Aorta (tissue), 5 donors: Measurements from ENCODE around the gene MAPK11. TPM values are rescaled to one million over a fixed set of nuclear protein-coding genes. Genes with fewer than 3 reads are reported as not detected.

ENCODE experiments used
- ATAC-seq: fragments of 200-7000 bp; cut with Tn5 transposase; one replicate; pipeline ENCODE4 v1.9.1; 2022; ENCODE audit warnings: moderate library complexity; ENCODE audit not compliant: low FRiP score
- DNase-seq, 2 donors: peaks; one replicate each; pipeline ENCODE4 v3.0.0-alpha.2; 2020
- H3K27ac ChIP-seq, 2 donors: one replicate each; pipeline ENCODE4 v1.5.1; 2013; ENCODE audit warnings: low read length in 2 of 2, mild to moderate bottlenecking in 2 of 2, moderate library complexity in 2 of 2, control low read depth in 1 of 2, inconsistent platforms in 1 of 2, low read depth in 1 of 2
- H3K27me3 ChIP-seq, 2 donors: one replicate each; pipeline ENCODE4 v1.6.1; 2013; ENCODE audit warnings: control low read depth in 1 of 2, low read length in 1 of 2, mild to moderate bottlenecking in 1 of 2, moderate library complexity in 1 of 2; ENCODE audit not compliant: insufficient read depth in 2 of 2, control insufficient read depth in 1 of 2
- H3K36me3 ChIP-seq, 2 donors: one replicate each; pipeline ENCODE4 v1.6.1; 2013; ENCODE audit warnings: control low read depth in 1 of 2, low read length in 1 of 2, mild to moderate bottlenecking in 1 of 2; ENCODE audit not compliant: insufficient read depth in 2 of 2, control insufficient read depth in 1 of 2
- H3K4me1 ChIP-seq, 2 donors: one replicate each; pipeline ENCODE4 v1.6.1; 2013; ENCODE audit warnings: low read length in 2 of 2, control low read depth in 1 of 2, mild to moderate bottlenecking in 1 of 2, moderate library complexity in 1 of 2; ENCODE audit not compliant: insufficient read depth in 2 of 2, control insufficient read depth in 1 of 2
- H3K4me3 ChIP-seq, 2 donors: one replicate each; pipeline ENCODE4 v1.5.1; 2013; ENCODE audit warnings: low read length in 2 of 2, control low read depth in 1 of 2, mild to moderate bottlenecking in 1 of 2
- H3K9me3 ChIP-seq: one replicate; pipeline ENCODE4 v1.6.1; 2013; ENCODE audit warnings: mild to moderate bottlenecking, low read length; ENCODE audit not compliant: control insufficient read depth
- WGBS, 2 donors: extraction: QIAGEN DNeasy Blood & Tissue Kit; methylation state at CpG; one replicate each; pipeline ENCODE4 v1.1.7; 2013; 5-methylcytosine and 5-hydroxymethylcytosine counted together
- intact Hi-C, 2 donors: fragments of 100-400 bp; cut with DNase I; formaldehyde crosslinking; loops; one replicate each; pipeline versions ENCODE4 v1.14.2 to v1.15.0; 2022
- polyA plus RNA-seq, 2 donors: library from polyadenylated mRNA; stranded (reverse); fragments of 200-250 nt; gene quantifications; one replicate each; pipeline ENCODE4 v1.2.3, GENCODE V29; 2013
- total RNA-seq, 2 donors: library from RNA; stranded (reverse); fragmentation: NEBNext Ultra II Directional; extraction: Animal tissue kit (Norgen Biotek cat#: 25700); gene quantifications; one replicate each; pipeline ENCODE4 v1.2.1, GENCODE V29; 2021
- donor health status: healthy with polysubstance abuse.
- donor health status: Bipolar disorder and iron deficiency.
- donor health status: DM: no; HTN: no; CAD: no.
- donor health status: DM: no; HTN: no; CAD: no.
- donor health status: DM: yes; HTN: yes; CAD: no.

Gene MAPK11
- total and polyA plus RNA-seq, 4 donors = 0.13 to 23.2 (median 12.8) TPM

DNA sequence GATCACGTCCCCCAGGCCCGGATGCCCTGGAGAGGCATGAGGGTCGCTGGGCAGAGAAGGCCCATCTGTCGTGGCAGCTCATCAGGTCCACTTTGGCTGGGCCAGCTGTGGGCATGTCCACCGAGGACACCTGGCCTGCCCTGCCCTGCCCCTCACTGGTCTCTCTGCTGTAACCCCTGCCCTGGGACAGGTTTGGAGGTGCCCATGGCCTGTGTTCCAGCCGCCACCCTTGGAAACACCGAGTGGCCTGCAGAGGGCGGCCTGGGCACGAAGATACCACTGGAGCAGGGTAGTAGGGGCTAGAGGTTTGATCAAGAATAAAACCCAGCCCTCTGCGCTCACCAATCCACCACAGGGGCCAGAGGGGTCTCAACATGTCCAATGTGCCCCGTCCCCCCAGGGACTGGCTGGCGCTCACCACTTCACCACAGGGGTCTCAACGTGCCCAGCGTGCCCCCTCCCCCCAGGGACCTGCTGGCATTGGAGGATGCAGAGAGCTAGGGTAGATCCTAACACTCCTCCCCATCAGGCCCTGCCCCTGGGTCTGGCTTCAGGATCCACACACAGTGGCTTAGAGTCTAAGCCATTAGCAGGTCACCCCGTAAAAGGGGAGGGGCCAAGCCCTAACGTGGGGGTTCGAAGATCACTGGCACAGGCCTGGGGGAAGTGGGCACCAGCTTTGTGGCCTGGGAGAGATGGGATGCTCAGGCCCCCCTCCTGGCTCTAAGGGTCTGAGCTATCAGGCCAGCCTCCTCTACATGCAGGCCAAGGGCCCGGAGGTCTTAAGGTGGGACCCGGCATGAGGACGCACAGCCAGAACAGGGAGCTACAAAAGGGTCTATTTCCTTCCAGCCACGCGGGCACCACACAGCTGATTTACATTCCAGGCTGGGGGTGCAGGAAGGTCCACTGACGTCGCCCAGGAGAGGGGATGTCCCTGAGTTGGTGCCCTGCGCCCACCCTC lies 17.8 kb downstream of the MAPK11 start:
- Histone ChIP-seq H3K27ac (no peak overlapping the region), H3K9me3 (no peaks in the 10 kb centered on the region), H3K4me1 (no peaks in the 10 kb centered on the region), H3K36me3 (no peaks in the 10 kb centered on the region), H3K4me3 (no peak overlapping the region), H3K27me3 (no peaks in the 10 kb centered on the region)
- ATAC-seq (peak; percentile 77), DNase-seq (peak; percentile 83 to 92)
- intact Hi-C loops = loop anchor here (2.0 to 5.0 kb wide), 3 partner anchors 75 to 90 kb away; partner anchors contain the start of genes PPP6R2 (in 2 of the 2) and DENND6B (in 1 of the 2)
- WGBS, 2 donors = 45 to 46% methylated on average over 25 of the region's 25 CpGs

DNA sequence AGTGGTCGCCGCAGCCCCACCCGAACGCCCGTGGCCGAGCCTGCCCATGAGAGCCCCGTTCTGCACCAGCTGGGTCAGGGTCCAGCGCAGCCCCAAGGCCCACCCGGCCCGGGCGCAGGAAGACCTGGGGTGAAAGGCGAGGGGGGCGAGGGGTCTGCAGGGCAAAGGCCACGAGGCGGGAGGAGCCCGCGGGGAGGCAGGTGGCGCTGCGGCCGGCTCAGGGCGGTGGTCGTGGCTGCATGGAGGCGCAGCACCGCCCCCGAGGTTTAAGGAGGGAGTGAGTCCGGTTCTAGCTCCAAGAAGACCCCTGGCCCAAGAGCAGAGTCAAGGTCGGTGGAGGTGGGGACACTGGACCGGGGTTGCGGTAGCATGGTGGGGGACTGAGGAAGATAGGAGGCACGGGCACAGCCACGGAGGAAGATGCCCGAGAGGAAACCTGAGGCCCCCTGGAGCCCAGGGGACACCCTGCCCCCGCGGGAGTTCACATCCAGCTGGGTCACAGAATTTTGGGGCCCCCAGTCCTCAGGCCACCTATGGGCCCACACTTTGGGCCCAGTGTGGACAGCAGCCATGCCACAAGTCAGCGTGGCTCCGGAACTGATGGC lies 18.6 kb downstream of the MAPK11 start:
- ATAC-seq = no peak
- peak overlapping the region; percentile 6 to 42 for H3K4me3 ChIP-seq
- intact Hi-C loops = loop anchor here (2.0 to 5.0 kb wide), 3 partner anchors 76 to 91 kb away; partner anchors contain the start of genes PPP6R2 (in 2 of the 2) and DENND6B (in 1 of the 2)
- no peaks in the 10 kb centered on the region for H3K4me1 ChIP-seq
- no peaks in the 10 kb centered on the region for H3K9me3 ChIP-seq
- no peaks in the 10 kb centered on the region for H3K36me3 ChIP-seq
- H3K27me3 ChIP-seq = no peaks in the 10 kb centered on the region
- 12 to 14% methylated on average over 34 to 36 of the region's 36 CpGs for WGBS, 2 donors
- DNase-seq = peak in 1 of 2 donors; percentile 75
- no peak overlapping the region for H3K27ac ChIP-seq

DNA sequence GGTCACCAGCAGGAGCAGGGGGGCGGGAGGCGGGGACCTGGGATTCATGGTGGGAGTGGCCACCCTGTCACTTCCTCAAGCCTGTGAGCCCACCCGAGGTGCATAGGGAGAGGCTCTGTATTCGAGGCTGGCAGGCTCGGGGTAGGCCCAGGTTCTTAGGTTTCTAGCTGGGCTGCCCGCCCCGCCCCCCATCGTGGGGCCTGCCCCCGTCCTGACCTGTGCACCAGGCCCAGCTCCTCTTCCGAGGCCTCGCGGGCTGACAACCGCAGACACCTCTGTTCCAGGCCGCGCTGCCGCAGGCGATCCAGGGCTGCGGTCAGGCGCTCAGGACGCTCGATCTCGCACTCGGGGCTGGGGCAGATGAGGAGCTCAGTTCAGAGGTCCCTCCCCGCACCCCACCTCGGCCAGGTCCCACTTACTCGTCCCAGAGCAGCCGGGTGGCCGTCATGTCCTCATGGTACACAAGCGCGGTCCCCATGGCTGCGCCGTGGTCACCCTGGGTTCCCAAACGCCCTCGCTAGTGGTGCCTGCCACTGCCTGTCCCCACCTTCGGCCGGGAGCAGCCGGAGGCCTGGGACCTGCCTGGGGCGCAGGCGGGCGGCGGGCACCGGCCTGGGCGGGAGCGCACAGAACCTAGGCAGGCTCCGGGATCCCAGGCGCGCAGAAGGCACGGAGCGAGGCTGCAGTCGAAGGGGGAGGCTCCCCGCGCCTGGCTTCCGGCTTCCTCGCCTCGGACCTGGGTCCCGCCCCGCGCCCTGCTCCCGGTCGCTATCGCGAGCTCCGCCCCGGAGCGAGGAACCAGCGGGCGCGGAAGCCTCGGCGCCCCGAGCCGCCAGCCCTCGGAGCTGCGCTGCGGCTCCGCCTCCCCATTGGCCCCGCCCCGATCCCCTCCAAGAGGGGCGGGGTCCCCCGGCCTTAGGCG lies 19.4 kb downstream of the MAPK11 start, which contains the start of gene HDAC10:
TSS of gene HDAC10 (minus strand) at position 711 of the 922 bp plus-strand sequence. CDS start at position 478, 233 bp downstream.
- peak; percentile 80 for ATAC-seq
- H3K4me1 ChIP-seq = no peaks in the 10 kb centered on the region
- H3K9me3 ChIP-seq = no peaks in the 10 kb centered on the region
- DNase-seq = peak; percentile 90 to 93
- peak within 1 kb of the TSS in 1 of 2 donors; percentile 4 for H3K27ac ChIP-seq
- peak within 1 kb of the TSS; percentile 6 to 42 for H3K4me3 ChIP-seq
- no peaks in the 10 kb centered on the region for H3K27me3 ChIP-seq
- 1% methylated on average over 80 to 81 of the region's 81 CpGs for WGBS, 2 donors
- intact Hi-C loops = loop anchor here (5.0 kb wide), 2 partner anchors 76 to 91 kb away; partner anchors contain the start of genes DENND6B (in 1 of the 2) and PPP6R2 (in 1 of the 2)
- H3K36me3 ChIP-seq = no peaks in the 10 kb centered on the region

DNA sequence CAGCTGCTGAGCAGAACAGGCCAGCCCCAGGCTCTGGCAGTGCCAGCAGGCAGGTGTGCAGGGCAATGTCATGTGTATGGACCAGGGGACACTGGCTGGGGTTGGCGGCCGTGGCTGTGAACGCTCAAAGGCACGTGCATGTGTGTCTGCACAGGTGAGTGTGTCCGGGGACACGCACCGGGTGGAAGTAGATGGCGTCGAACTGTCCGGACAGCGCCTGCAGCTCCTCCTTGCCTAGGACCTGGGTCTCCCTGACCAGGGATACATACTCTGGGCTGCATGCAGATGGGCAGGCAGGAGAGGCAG lies 20.0 kb downstream of the MAPK11 start:
- Histone ChIP-seq H3K4me3 (no peak overlapping the region), H3K9me3 (no peaks in the 10 kb centered on the region), H3K36me3 (no peaks in the 10 kb centered on the region), H3K4me1 (no peaks in the 10 kb centered on the region), H3K27me3 (no peaks in the 10 kb centered on the region), H3K27ac (no peak overlapping the region)
- 71 to 72% methylated on average over 11 of the region's 11 CpGs for WGBS, 2 donors
- ATAC-seq = no peak
- intact Hi-C loops = loop anchor here (5.0 kb wide), 2 partner anchors 77 to 92 kb away; partner anchors contain the start of genes DENND6B (in 1 of the 2) and PPP6R2 (in 1 of the 2)
- DNase-seq = no peak

DNA sequence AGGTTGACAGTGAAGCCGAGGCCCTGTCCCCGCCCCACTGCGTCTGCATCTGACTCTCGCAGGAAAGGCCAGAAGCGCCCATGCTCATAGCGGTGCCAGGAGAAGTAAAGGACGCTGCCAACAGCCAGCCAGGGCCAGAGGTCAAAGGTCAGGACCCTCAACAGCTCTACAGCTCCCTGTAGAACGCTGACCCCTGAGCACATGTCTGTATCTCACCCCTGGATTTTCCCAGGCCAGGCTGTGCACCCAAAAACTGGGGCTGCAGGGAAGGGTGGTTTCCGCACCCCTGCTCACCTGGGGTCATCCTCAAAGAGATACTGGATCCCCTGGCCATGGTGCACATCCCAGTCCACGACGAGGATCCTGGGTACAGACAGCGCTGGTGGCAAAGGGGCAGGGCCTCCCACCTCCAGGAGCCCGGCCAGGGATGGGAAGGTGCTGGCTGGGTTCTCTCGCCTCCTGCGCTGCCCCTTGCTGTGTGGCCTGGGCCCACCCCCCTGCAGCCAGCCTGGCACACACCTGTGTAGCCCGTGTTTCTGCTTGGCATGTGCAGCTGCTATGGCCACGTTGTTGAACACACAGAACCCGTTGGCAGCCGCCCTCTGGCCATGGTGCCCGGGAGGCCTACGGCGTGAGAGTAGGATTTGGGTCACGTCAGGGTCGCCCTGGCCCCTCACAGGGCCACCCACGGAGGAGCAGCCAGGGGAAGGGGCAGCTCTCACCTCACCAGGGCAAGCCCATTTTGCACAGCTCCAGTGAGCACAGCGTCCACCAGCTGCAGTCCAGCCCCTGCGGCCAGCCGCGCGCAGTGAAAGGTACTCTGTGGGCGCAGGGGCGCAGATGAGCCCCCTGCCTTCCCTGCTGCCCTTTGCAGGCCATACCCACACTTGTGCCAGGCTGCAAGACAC lies 20.6 kb downstream of the MAPK11 start:
- DNase-seq = no peak
- Histone ChIP-seq H3K36me3 (no peaks in the 10 kb centered on the region), H3K9me3 (no peaks in the 10 kb centered on the region), H3K4me3 (no peak overlapping the region), H3K27me3 (no peaks in the 10 kb centered on the region), H3K4me1 (no peaks in the 10 kb centered on the region), H3K27ac (no peak overlapping the region)
- 82 to 86% methylated on average over 32 of the region's 32 CpGs for WGBS, 2 donors
- intact Hi-C loops = loop anchor here (5.0 to 10.0 kb wide), 3 partner anchors 78 to 255 kb away; partner anchors contain the start of genes DENND6B (in 1 of the 2), LMF2 (in 1 of the 2), NCAPH2 (in 1 of the 2) and PPP6R2 (in 1 of the 2)
- ATAC-seq = no peak

DNA sequence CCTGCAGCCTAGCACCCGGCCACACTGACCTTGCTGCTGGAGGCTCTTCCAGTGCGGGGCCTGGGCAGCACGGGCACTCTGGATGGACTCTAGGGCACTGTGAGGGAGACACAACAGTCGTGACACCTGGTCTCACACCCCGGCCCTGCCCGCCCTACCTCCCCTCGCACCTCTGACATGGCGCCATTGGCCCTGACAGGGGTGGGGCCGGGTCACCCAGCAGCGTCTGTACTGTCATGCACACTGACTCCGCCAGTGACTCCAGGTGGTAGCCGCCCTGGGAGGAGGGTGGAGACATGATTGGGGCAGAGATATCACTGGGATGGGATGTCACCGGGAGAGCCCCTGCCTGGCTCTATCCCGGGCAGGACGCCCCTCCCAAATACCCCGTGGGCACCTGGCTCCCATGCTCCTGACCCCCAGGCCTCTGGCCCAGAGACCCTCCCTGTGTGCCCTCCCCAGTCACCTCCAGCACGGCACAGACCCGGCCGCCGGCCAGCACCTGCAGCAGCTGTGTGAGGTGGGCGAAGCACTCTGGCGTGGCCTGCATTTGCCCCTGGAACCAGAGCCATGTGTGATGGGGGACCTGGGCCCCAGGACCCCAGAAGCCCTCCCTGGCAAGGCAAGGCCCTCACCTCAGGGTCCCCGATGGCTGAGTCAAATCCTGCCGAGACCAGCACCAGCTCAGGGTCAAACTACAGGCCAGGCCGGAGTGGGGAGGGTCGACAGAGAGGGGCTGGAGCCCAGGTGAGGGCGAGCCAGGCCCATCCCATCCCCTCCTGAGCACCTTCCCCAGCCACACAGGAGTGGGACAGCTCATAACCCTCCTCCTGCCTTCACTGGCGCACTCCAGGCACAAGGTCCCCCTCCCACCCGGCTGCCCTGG lies 21.7 kb downstream of the MAPK11 start:
- 86 to 90% methylated on average over 29 of the region's 29 CpGs for whole genome bisulfite sequencing, 2 donors
- no peaks in the 10 kb centered on the region for H3K9me3 ChIP-seq
- ATAC-seq = no peak
- H3K4me1 ChIP-seq = no peaks in the 10 kb centered on the region
- no peak overlapping the region for H3K27ac ChIP-seq
- no peak for DNase-seq
- no peaks in the 10 kb centered on the region for H3K36me3 ChIP-seq
- no peak overlapping the region for H3K4me3 ChIP-seq
- H3K27me3 ChIP-seq = no peaks in the 10 kb centered on the region
- intact Hi-C loops = loop anchor here in 1 of 2 donors (10.0 kb wide), 1 partner anchor 256 kb away; the partner anchor contains the start of genes LMF2 and NCAPH2

DNA sequence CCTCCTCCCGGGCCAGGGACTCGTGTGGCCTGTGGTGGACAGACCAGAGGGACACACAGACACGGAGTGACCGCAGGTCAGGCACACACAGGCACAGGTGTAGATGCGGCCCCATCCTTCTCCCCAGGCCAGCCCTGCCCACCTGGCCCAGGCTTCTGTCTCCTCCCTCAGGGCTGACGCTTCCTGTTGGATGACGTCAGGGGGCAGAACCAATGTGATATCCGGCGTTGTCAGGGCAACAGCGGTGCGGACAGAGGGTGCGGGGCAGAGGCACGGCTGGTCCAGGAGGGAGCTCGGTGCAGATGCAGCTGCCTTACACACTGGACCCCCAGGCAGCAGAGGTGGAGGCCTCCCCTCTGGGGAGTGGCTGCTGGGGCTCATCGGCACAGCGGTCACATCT lies 22.4 kb downstream of the MAPK11 start:
- Histone ChIP-seq H3K27ac (no peak overlapping the region), H3K27me3 (no peaks in the 10 kb centered on the region), H3K4me3 (no peak overlapping the region), H3K36me3 (no peaks in the 10 kb centered on the region), H3K9me3 (no peaks in the 10 kb centered on the region), H3K4me1 (no peaks in the 10 kb centered on the region)
- 45 to 48% methylated on average over 16 of the region's 16 CpGs for WGBS, 2 donors
- DNase-seq = no peak
- ATAC-seq = no peak
- intact Hi-C loops = loop anchor here in 1 of 2 donors (10.0 kb wide), 1 partner anchor 257 kb away; the partner anchor contains the start of genes LMF2 and NCAPH2
